Suppressor macrophage treated with lipopolysaccharide for 1 hour (primary cell): ENCODE data around the gene SFSWAP.

Experiments
- DNase-seq, 3 donors: peaks; one replicate each; pipeline ENCODE4 v3.0.0-alpha.2; 2020 to 2022

Gene SFSWAP

GRCh38 chr12:131825146-131825892 is 114.4 kb downstream of the SFSWAP start:
- DNase-seq = no peak

DNA sequence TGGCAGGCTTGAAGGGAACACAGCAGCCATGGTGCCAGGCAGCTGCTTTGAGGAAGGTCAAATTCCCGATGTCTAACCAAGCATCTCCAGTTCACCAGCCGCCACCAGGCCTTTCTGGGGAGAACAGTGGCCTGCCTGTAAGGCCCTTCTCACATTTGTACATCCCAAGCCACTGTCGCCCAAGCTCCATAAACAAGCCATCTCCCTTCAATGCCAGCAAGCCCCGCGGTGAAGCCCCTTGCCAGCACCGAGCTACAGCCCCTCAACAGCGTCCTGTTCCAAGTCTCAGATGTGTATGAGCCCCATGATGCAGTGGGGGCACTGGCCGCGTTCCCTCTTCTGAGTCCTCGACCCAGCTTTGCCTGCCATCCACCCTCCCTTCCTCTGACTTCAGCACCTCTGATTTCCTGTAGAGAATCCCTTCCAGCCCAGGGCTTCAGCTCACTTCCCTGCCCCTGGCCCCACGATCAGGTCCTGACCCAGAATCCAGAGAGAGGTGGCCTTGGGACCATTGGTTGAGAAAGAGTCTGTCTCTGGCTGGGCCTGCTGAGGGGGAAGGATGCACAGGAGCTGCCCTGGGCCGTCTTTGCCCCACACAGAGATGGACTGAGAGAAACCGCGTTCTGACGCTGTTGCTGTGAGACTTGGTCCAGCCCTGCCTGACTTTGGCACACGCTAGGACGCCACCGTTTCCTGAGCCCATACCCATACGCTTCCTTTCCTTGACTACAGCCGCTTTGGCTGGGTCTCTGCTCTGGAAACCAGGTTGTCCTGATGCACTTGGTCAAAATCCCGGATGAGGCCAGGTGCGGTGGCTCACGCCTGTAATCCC is 115.4 kb downstream of the SFSWAP start:
- no peak for DNase-seq

- DNase-seq = peak; percentile 79 to 90 (median 81)
Measured at GRCh38 chr12:131827961-131828534, 117.2 kb downstream of the SFSWAP start, which contains the start of gene MMP17. TSS of gene MMP17 (plus strand) at chr12:131828393. CDS start at chr12:131828495, 102 bp downstream.

- peak; percentile 35 to 60 (median 41) for DNase-seq
Measured at GRCh38 chr12:131828671-131829355, 117.9 kb downstream of the SFSWAP start.

- peak in 2 of 3 donors; percentile 25 to 41 for DNase-seq
Measured at GRCh38 chr12:131829356-131829747, 118.5 kb downstream of the SFSWAP start.

DNA sequence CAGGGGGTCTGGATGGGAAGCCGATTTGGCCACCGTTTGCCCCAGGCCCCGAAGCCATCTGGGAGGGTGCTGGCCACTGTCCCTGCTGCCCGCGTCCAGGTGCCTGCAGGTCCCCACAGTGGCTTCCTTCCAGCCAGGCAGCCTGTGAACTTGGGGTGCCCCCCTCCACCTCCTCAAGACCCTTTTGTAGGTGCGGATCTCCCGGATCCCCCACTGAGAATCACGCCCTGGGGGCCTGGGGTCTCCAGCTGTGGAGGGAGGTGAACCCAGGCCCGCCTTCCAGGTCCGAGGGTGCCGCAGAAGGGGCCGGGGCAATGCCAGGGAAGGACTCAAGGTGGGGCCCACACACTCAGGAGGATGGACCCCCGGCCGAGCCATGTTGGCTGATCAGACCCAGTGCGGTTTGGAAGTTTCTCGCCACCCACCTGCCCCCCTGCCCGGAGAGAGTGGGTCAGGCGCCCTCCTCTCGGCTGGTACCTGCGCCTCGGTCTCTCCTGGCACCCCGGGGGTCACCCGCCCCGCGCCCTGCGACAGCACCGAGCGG is 119.0 kb downstream of the SFSWAP start:
- DNase-seq = no peak

DNA sequence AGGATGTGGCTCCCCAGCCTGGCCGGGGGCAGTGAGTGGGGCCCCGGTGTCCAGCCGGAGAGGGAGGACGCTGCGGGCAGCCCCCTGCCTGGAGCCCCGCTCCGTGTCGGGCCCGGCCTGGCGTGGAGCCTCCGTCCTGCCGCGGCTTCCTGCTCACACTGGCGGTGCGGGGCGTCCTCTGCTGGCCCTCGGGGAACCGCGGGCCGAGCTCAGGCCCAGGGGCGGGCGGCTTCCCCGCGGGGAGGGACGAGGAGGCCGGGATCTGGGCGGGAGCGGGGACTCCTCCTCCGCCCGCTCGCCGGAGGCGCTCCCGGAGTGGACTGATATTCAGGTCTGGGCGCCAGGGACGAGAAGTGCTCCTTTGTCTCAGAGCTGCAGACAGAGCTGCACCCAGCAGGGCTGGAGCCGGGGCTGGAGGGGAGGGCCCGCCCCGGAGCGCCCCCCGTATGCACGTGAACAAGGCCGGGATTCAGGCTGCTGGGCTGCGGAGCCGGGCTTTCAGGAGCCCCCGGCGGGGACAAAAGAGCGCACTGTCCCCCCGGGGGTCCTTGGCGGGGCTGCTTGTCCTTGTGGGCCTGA is 119.5 kb downstream of the SFSWAP start:
- peak; percentile 88 to 96 (median 91) for DNase-seq

- peak; percentile 34 to 44 (median 35) for DNase-seq
Measured at GRCh38 chr12:131830914-131831571, 120.2 kb downstream of the SFSWAP start.

DNA sequence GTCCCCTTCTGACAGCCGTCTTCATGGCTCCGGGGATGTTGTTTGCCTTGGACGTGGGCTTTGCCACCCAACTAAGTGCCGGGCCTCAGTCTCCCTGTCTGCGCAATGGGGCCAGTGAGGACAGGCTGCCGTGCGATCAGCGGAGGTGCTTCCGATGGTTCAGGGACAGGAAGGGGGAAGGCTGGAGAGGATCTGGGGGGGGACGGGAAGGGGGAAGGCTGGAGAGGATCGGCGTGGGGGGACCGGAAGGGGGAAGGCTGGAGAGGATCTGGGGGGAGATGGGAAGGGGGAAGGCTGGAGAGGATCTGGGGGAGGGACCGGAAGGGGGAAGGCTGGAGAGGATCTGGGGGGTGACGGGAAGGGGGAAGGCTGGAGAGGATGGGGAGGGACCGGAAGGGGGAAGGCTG is 120.7 kb downstream of the SFSWAP start:
- no peak for DNase-seq

GRCh38 chr12:131832321-131833231 is 121.7 kb downstream of the SFSWAP start:
- no peak for DNase-seq

DNA sequence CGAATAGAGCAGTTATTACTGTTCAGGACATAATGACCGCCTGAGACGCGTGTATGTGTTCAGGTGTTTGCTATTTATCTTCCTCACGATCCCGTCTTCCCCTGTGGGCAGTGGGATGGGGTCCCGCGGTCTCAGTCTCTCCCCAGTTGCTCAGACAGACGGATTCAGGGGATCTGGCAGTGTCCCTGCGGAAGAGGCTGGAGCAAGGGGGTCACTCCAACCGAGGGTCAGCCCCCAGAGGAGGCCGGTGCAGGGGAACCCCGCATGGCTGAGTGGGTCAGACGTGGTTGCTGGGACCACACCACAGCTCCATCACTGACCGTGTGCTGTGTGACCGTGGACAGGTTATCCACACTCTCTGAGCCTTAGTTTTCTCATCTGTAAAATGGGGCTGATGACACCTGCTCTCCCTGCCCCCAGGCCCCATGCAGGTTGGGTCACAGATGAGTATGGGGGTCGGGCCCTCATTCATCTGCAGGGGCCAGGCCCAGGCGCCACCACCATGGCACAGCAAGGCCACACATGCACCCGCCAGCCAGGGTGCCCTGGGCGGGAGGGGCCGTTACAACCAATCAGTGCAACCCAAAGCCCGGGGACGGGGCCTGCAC is 122.5 kb downstream of the SFSWAP start:
- DNase-seq = no peak

DNA sequence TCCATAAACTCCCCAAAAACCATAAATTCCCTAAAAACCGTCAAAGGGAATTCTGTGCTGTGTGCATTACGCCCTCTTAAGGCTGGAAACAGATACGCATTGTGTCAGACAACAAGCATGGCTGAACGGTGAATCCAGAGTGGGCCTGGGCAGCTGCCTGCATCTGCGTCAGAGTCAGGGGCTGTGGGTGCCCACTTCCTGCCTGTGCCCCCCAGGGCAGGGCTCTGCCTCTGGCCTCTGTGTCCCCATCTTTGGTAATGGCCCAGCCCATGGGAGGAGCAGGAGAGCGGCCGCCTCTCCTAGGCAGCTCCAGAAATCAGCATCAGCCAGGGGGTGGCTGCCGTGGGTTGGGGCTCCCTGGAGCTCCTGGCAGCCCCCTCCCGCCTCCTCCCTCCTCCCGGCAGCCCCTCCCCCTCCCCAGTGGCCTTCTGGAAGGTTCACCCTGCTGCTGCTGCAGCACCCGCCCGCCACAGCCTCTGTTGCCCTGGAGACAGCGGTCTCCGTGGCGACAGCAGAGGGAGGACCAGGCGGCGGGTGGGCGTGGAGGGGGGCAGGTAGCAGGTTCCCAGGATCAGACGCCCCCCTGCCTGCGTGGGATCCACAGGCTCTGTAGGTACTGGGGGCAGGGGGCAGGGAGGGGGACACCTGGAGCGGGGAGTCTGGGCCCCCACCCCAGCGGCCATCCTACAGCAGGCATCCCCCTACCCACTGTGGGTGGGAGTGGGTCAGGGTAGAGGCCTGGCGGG is 123.2 kb downstream of the SFSWAP start:
- DNase-seq = no peak

DNA sequence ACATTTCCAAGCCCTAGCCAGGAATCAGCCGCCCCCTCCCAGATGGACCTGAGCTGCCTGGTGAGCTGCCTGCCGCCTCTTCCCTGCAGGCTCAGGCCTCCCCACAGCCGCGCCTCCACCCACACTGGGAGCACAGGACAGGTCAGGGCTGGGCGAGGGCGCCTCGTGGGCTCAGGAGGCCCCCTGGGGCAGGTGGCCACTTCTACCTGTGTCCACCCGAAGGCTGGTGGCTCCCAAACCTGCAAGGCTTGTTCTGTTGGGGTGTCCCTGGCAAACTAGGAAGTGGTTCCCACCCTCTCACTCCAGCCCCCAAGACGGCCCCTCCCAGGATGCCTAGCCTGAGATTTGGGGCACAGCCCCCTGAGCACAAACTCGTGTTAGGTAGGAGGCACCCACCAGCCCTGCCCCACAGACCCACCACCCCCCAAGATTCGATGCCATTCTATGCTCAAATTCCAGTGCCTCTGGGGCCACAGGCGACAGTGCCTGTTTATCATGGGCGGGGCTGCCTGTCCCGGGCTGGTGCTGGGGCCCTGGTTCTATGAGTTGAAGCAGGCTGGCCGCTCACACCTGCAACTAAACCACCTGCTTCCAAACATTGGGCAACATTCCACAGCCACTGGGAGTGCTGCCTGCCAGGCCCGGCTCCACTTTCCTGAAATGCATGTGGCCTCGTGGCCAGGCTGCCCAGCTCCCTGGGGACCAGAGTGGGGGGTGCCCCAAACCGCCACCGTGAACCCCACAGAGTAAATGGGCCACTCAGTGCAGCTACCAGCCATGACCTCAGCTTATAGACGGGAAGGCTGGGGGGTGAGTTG is 124.1 kb downstream of the SFSWAP start:
- no peak for DNase-seq

- DNase-seq = no peak
Measured at GRCh38 chr12:131835616-131836171, 124.8 kb downstream of the SFSWAP start.

GRCh38 chr12:131836193-131836592 is 125.3 kb downstream of the SFSWAP start:
- DNase-seq = no peak

DNA sequence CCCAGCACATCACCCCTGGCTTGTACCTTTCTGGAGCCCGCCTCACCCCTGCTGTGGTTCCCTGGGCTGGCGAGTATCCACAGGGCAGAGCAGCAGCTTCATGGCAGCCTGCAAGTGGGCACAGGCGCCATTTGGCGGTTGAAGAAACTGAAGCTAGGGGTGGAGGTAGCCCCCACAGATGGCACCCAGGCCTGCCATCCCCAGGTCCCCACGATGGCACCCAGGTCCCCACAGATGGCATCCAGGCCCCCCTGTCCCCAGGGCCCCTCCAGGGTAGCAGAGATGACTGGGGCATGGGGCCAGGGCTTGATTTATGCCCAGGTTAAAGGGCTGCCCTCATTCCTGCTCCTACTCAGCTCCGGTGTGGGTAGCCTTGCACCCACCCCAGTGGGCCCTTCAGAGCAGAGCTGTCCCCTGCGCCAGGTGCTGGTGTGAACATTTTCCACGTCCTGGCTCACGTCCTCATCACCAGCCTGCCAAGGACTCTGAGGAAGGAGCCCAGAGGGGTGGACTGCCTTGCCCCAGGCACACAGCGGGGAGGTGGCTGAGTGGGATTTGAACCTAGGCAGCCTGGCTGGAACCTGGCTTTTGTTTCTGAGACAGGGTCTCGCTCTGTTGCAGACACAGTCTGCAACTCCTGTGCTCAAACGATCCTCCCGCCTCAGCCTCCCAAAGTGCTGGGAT is 126.0 kb downstream of the SFSWAP start:
- DNase-seq = no peak

DNA sequence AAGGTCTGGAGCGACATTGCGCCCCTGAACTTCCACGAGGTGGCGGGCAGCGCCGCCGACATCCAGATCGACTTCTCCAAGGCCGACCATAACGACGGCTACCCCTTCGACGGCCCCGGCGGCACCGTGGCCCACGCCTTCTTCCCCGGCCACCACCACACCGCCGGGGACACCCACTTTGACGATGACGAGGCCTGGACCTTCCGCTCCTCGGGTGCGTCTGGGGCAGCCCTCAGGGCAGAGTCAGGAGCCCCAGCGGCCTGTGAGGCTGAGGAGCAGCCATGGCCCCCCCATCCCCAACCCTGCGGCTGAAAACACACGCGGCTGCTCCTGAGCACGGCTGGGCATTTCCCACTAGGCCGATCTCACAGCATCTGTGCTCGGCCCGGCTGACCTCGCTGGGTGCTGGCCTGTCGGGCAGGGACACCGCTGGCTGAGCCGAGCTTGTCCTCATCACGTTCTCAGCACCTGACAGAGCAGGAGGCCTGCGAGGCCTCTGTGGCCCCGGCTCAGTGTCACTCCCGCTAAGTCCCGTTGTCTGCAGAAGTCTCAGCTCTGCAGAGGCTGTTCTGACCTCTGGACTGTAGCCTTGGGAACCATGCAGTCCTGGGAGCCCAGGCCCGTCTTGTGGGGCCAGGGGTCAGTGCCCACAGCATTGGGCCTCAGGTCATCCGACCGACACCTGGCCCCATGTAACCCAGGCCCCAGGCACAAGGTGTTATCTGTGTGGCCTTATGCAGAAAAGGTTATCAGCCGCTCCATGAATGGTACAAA is 129.9 kb downstream of the SFSWAP start:
- DNase-seq = no peak
